Stimulated activated CD4-positive, alpha-beta T cell treated with anti-CD3 and anti-CD28 coated beads, TNF-alpha, amount 100 ng/mL, for 1 hour (primary cell): ENCODE results near the gene MYL6B.

Experiments
- DNase-seq, 3 donors: peaks; one replicate each; pipeline ENCODE4 v3.0.0-alpha.2; 2020; ENCODE audit warnings: low read depth in 3 of 3, low spot score in 1 of 3

The MYL6B gene

GRCh38 chr12:56204275-56204674, 51.9 kb downstream of the MYL6B start:
- no peak for DNase-seq

- DNase-seq, result no peak
These were observed 53.1 kb downstream of the MYL6B start for GRCh38 chr12:56205445-56205844.

- peak in 1 of 3 donors; percentile 16 for DNase-seq
These were observed 54.2 kb downstream of the MYL6B start for GRCh38 chr12:56206452-56207166.
